H1 (cell line): Measurements from ENCODE around the gene ACOX1.

Experiments used
- RAD21 ChIP-seq, 2 experiments: IDR thresholded peaks in 1 of 2; conservative IDR thresholded peaks in 1 of 2; 2 replicates each; pipeline ENCODE4 v1.6.1; 2011; ENCODE audit warnings: low read depth in 2 of 2, low read length in 2 of 2, improper control_type of control experiment in 1 of 2, inconsistent platforms in 1 of 2, mild to moderate bottlenecking in 1 of 2, moderate library complexity in 1 of 2
- SIX5 ChIP-seq: IDR thresholded peaks from 2 replicates; pipeline ENCODE4 v1.6.1; 2011; ENCODE audit warnings: mild to moderate bottlenecking, low read depth, low read length
- TF ChIP-seq, protein P1 (sequence below): IDR thresholded peaks from 2 replicates; pipeline ENCODE4 v1.6.1; 2012; ENCODE audit warnings: inconsistent platforms

- TF ChIP-seq, protein P1, sequence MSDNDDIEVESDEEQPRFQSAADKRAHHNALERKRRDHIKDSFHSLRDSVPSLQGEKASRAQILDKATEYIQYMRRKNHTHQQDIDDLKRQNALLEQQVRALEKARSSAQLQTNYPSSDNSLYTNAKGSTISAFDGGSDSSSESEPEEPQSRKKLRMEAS: no peak
- no peak for TF ChIP-seq SIX5
- no peak for TF ChIP-seq RAD21 (IDR thresholded peaks at IDR 0.05 in 1 of 2, conservative IDR thresholded peaks at IDR 0.05 in 1 of 2; ENCODE audit: low read depth in 2 of 2, low read length in 2 of 2)
These were observed 8.9 kb downstream of the ACOX1 start for GRCh38 chr17:75970011-75970523.
